HUES64 (cell line): ENCODE measurements around the gene ITSN1.
A peak's percentile ranks its signal among the peaks of the same experiment; 100 is the strongest.

ENCODE experiments used
- H3K27ac ChIP-seq: 2 replicates; pipeline ENCODE4 v1.7.0; 2013; ENCODE audit warnings: low read depth, low read length, inconsistent platforms
- H3K27me3 ChIP-seq: 2 replicates; pipeline ENCODE4 v1.6.1; 2013; ENCODE audit warnings: mild to moderate bottlenecking, low read length; ENCODE audit not compliant: insufficient read depth
- H3K36me3 ChIP-seq: 2 replicates; pipeline ENCODE4 v1.6.1; 2013; ENCODE audit warnings: mild to moderate bottlenecking, low read length; ENCODE audit not compliant: insufficient read depth
- H3K4me1 ChIP-seq: 2 replicates; pipeline ENCODE4 v1.6.1; 2013; ENCODE audit warnings: mild to moderate bottlenecking, low read length, moderate library complexity; ENCODE audit not compliant: insufficient read depth
- H3K4me3 ChIP-seq: 2 replicates; pipeline ENCODE4 v1.5.1; 2013; ENCODE audit warnings: mild to moderate bottlenecking, low read length, moderate library complexity
- H3K9ac ChIP-seq: 2 replicates; pipeline ENCODE4 v1.6.1; 2013; ENCODE audit warnings: mild to moderate bottlenecking, low read depth, low read length
- H3K9me3 ChIP-seq: 2 replicates; pipeline ENCODE4 v1.6.1; 2013; ENCODE audit warnings: low read depth, low read length; ENCODE audit not compliant: insufficient read depth
- WGBS: fragments of 150-250, 120-280 bp; methylation state at CpG from one replicate; pipeline ENCODE4 v1.1.7; 2013; ENCODE audit warnings: missing lambda C conversion rate; 5-methylcytosine and 5-hydroxymethylcytosine counted together

The ITSN1 gene

GRCh38 chr21:33654412-33654811 lies 12.1 kb downstream of the ITSN1 start:
- 94% methylated on average over 4 of the region's 4 CpGs for WGBS
- Histone ChIP-seq H3K9ac (no peak overlapping the region), H3K27me3 (no peaks in the 10 kb centered on the region), H3K4me3 (no peak overlapping the region), H3K36me3 (no peaks in the 10 kb centered on the region), H3K4me1 (peaks cover 62% of the 10 kb centered on the region), H3K9me3 (no peaks in the 10 kb centered on the region), H3K27ac (peak overlapping the region; percentile 7; the same call in 1 of the 2 replicates)

- Histone ChIP-seq H3K27me3 (no peaks in the 10 kb centered on the region), H3K4me3 (no peak overlapping the region), H3K9ac (peak overlapping the region; percentile 41; the same call in 1 of the 2 replicates), H3K27ac (peak overlapping the region; percentile 11; the same call in 1 of the 2 replicates), H3K9me3 (no peaks in the 10 kb centered on the region), H3K36me3 (no peaks in the 10 kb centered on the region), H3K4me1 (peaks cover 52% of the 10 kb centered on the region)
- 70% methylated on average over 8 of the region's 8 CpGs for WGBS
Observed at GRCh38 chr21:33655588-33656221, 13.4 kb downstream of the ITSN1 start.

- no peaks in the 10 kb centered on the region for H3K36me3 ChIP-seq
- no peak overlapping the region for H3K4me3 ChIP-seq
- no peak overlapping the region for H3K9ac ChIP-seq
- no peaks in the 10 kb centered on the region for H3K9me3 ChIP-seq
- H3K4me1 ChIP-seq = peaks cover 37% of the 10 kb centered on the region
- WGBS = 83% methylated on average over 8 of the region's 8 CpGs
- no peak overlapping the region for H3K27ac ChIP-seq
- H3K27me3 ChIP-seq = no peaks in the 10 kb centered on the region
Observed at GRCh38 chr21:33657124-33657820, 15.0 kb downstream of the ITSN1 start.

- peaks cover 34% of the 10 kb centered on the region for H3K4me1 ChIP-seq
- no peaks in the 10 kb centered on the region for H3K27me3 ChIP-seq
- WGBS = 85% methylated on average over 7 of the region's 7 CpGs
- H3K9ac ChIP-seq = no peak overlapping the region
- no peak overlapping the region for H3K27ac ChIP-seq
- H3K9me3 ChIP-seq = no peaks in the 10 kb centered on the region
- no peaks in the 10 kb centered on the region for H3K36me3 ChIP-seq
- no peak overlapping the region for H3K4me3 ChIP-seq
Observed at GRCh38 chr21:33658919-33659567, 16.7 kb downstream of the ITSN1 start.

- H3K36me3 ChIP-seq = no peaks in the 10 kb centered on the region
- H3K27ac ChIP-seq = no peak overlapping the region
- no peaks in the 10 kb centered on the region for H3K27me3 ChIP-seq
- H3K4me3 ChIP-seq = no peak overlapping the region
- H3K9me3 ChIP-seq = no peaks in the 10 kb centered on the region
- H3K4me1 ChIP-seq = peaks cover 29% of the 10 kb centered on the region
- no peak overlapping the region for H3K9ac ChIP-seq
- WGBS = 100% methylated on average over 1 of the region's 1 CpG
Observed at GRCh38 chr21:33659568-33659949, 17.3 kb downstream of the ITSN1 start.

GRCh38 chr21:33660406-33660805 lies 18.1 kb downstream of the ITSN1 start:
- Histone ChIP-seq H3K4me3 (no peak overlapping the region), H3K27me3 (no peaks in the 10 kb centered on the region), H3K9me3 (no peaks in the 10 kb centered on the region), H3K27ac (no peak overlapping the region), H3K36me3 (no peaks in the 10 kb centered on the region), H3K4me1 (peaks cover 21% of the 10 kb centered on the region), H3K9ac (no peak overlapping the region)
- 90% methylated on average over 1 of the region's 1 CpG for WGBS

- WGBS = 89% methylated on average over 1 of the region's 1 CpG
- Histone ChIP-seq H3K36me3 (no peaks in the 10 kb centered on the region), H3K4me1 (peaks cover 14% of the 10 kb centered on the region)
Observed at GRCh38 chr21:33661146-33661545, 18.8 kb downstream of the ITSN1 start.

GRCh38 chr21:33662046-33662445 lies 19.7 kb downstream of the ITSN1 start:
- Histone ChIP-seq H3K9me3 (no peaks in the 10 kb centered on the region), H3K4me3 (no peak overlapping the region), H3K27ac (no peak overlapping the region), H3K36me3 (no peaks in the 10 kb centered on the region), H3K27me3 (no peaks in the 10 kb centered on the region), H3K9ac (no peak overlapping the region), H3K4me1 (peaks cover 9% of the 10 kb centered on the region)
- 88% methylated on average over 3 of the region's 3 CpGs for WGBS

More at GRCh38 chr21:33661146-33661545, 18.8 kb downstream of the ITSN1 start:
- Histone ChIP-seq H3K27ac (no peak overlapping the region), H3K9me3 (no peaks in the 10 kb centered on the region), H3K9ac (no peak overlapping the region), H3K4me3 (no peak overlapping the region), H3K27me3 (no peaks in the 10 kb centered on the region)

GRCh38 chr21:33663241-33663640 lies 20.9 kb downstream of the ITSN1 start:
- peaks cover 17% of the 10 kb centered on the region for H3K4me1 ChIP-seq
- H3K9me3 ChIP-seq = no peaks in the 10 kb centered on the region
- no peaks in the 10 kb centered on the region for H3K36me3 ChIP-seq
- H3K27me3 ChIP-seq = no peaks in the 10 kb centered on the region
- H3K27ac ChIP-seq = no peak overlapping the region
- WGBS = 94% methylated on average over 2 of the region's 2 CpGs
- no peak overlapping the region for H3K9ac ChIP-seq
- H3K4me3 ChIP-seq = no peak overlapping the region

GRCh38 chr21:33664135-33664534 lies 21.8 kb downstream of the ITSN1 start:
- no peaks in the 10 kb centered on the region for H3K9me3 ChIP-seq
- WGBS = 94% methylated on average over 3 of the region's 3 CpGs
- no peaks in the 10 kb centered on the region for H3K27me3 ChIP-seq
- no peak overlapping the region for H3K27ac ChIP-seq
- no peaks in the 10 kb centered on the region for H3K36me3 ChIP-seq
- H3K9ac ChIP-seq = no peak overlapping the region
- no peak overlapping the region for H3K4me3 ChIP-seq
- H3K4me1 ChIP-seq = peaks cover 12% of the 10 kb centered on the region

GRCh38 chr21:33666153-33666552 lies 23.9 kb downstream of the ITSN1 start:
- Histone ChIP-seq H3K4me3 (no peak overlapping the region), H3K36me3 (no peaks in the 10 kb centered on the region), H3K9me3 (no peaks in the 10 kb centered on the region), H3K27ac (no peak overlapping the region), H3K27me3 (no peaks in the 10 kb centered on the region), H3K9ac (no peak overlapping the region), H3K4me1 (peaks cover 12% of the 10 kb centered on the region)
- WGBS = no CpG with 5 or more reads among the region's 2 CpGs
